Effector memory CD8-positive, alpha-beta T cell (primary cell): ENCODE data around the gene HECTD1.
"Not testable (repeated sequence)": the region's sequence is repeated elsewhere in the genome, so short reads cannot be mapped to it uniquely, and the experiment has no call there.

ENCODE experiments used
- ATAC-seq: fragments of 150-1000 bp; cut with Tn5 transposase; replicated peaks from 2 replicates; pipeline ENCODE4 v1.10.0; 2021; ENCODE audit warnings: mild to moderate bottlenecking, moderate library complexity
- DNase-seq, 3 experiments: peaks; one replicate each; pipeline ENCODE4 v3.0.0; 2021
- H3K27ac Mint-ChIP-seq, 2 donors: one replicate each; pipeline ENCODE4 v1.8.0; 2022; ENCODE audit warnings: mild to moderate bottlenecking in 2 of 2, mixed read lengths in 2 of 2, moderate library complexity in 2 of 2
- H3K27me3 Mint-ChIP-seq, 2 donors: one replicate each; pipeline ENCODE4 v1.8.0; 2022; ENCODE audit warnings: mixed read lengths in 2 of 2
- H3K36me3 Mint-ChIP-seq: one replicate; pipeline ENCODE4 v1.8.0; 2022; ENCODE audit warnings: mild to moderate bottlenecking, moderate library complexity, mixed read lengths; ENCODE audit not compliant: insufficient read depth
- H3K4me1 Mint-ChIP-seq, 2 donors: one replicate each; pipeline ENCODE4 v1.8.0; 2022; ENCODE audit warnings: low read depth in 2 of 2, mixed read lengths in 2 of 2
- H3K4me3 Mint-ChIP-seq, 2 donors: one replicate each; pipeline ENCODE4 v1.8.0; 2022; ENCODE audit warnings: mild to moderate bottlenecking in 2 of 2, mixed read lengths in 2 of 2, moderate library complexity in 2 of 2
- H3K9me3 Mint-ChIP-seq, 2 donors: one replicate each; pipeline ENCODE4 v1.8.0; 2022; ENCODE audit warnings: mixed read lengths in 2 of 2

Gene HECTD1

GRCh38 chr14:31212893-31213292, 5.3 kb upstream of the HECTD1 start:
- peaks cover 16 to 26% of the 10 kb centered on the region in 2 donors for H3K4me1 Mint-ChIP-seq
- no peak for DNase-seq
- no peaks in the 10 kb centered on the region for H3K27me3 Mint-ChIP-seq
- no peak overlapping the region for H3K4me3 Mint-ChIP-seq
- no peak for ATAC-seq
- H3K9me3 Mint-ChIP-seq = no peaks in the 10 kb centered on the region
- H3K27ac Mint-ChIP-seq = no peak overlapping the region
- peaks cover 22% of the 10 kb centered on the region for H3K36me3 Mint-ChIP-seq

GRCh38 chr14:31209605-31210004, 2.0 kb upstream of the HECTD1 start:
- Mint-ChIP-seq H3K9me3 (no peaks in the 10 kb centered on the region), H3K27me3 (no peaks in the 10 kb centered on the region), H3K36me3 (peaks cover 33% of the 10 kb centered on the region), H3K27ac (peak overlapping the region; percentile 99), H3K4me1 (peaks cover 26 to 40% of the 10 kb centered on the region in 2 donors), H3K4me3 (peak overlapping the region; percentile 65 to 94)
- no peak for DNase-seq
- no peak for ATAC-seq

- peaks cover 30 to 40% of the 10 kb centered on the region in 2 donors for H3K4me1 Mint-ChIP-seq
- DNase-seq = no peak
- peaks cover 40% of the 10 kb centered on the region for H3K36me3 Mint-ChIP-seq
These were observed 1.2 kb upstream of the HECTD1 start for GRCh38 chr14:31208546-31209424.

GRCh38 chr14:31207287-31207754, 272 bp downstream of the HECTD1 start:
- Mint-ChIP-seq H3K4me1 (peaks cover 32 to 40% of the 10 kb centered on the region in 2 donors), H3K36me3 (peaks cover 53% of the 10 kb centered on the region), H3K27me3 (no peaks in the 10 kb centered on the region), H3K27ac (peak overlapping the region; percentile 99), H3K4me3 (peak overlapping the region; percentile 89 to 94), H3K9me3 (no peaks in the 10 kb centered on the region)
- ATAC-seq = peak; percentile 18
- DNase-seq = peak in 1 of 3 experiments; percentile 86

More at GRCh38 chr14:31208546-31209424, 1.2 kb upstream of the HECTD1 start:
- peak overlapping the region; percentile 89 to 94 for H3K4me3 Mint-ChIP-seq
- no peaks in the 10 kb centered on the region for H3K27me3 Mint-ChIP-seq
- H3K27ac Mint-ChIP-seq = peak overlapping the region; percentile 99
- ATAC-seq = no peak
- no peaks in the 10 kb centered on the region for H3K9me3 Mint-ChIP-seq

- H3K27ac Mint-ChIP-seq = peak overlapping the region; percentile 99
- ATAC-seq (peak; percentile 7), DNase-seq (peak; percentile 42 to 56 (median 44))
- H3K27me3 Mint-ChIP-seq = no peaks in the 10 kb centered on the region
- no peaks in the 10 kb centered on the region for H3K9me3 Mint-ChIP-seq
- peaks cover 32 to 40% of the 10 kb centered on the region in 2 donors for H3K4me1 Mint-ChIP-seq
- peak overlapping the region; percentile 89 to 94 for H3K4me3 Mint-ChIP-seq
- peaks cover 58% of the 10 kb centered on the region for H3K36me3 Mint-ChIP-seq
These were observed 882 bp downstream of the HECTD1 start for GRCh38 chr14:31206536-31207286.

- peak overlapping the region; percentile 99 for H3K27ac Mint-ChIP-seq
- H3K27me3 Mint-ChIP-seq = no peaks in the 10 kb centered on the region
- peaks cover 31 to 42% of the 10 kb centered on the region in 2 donors for H3K4me1 Mint-ChIP-seq
- peak overlapping the region; percentile 89 to 94 for H3K4me3 Mint-ChIP-seq
- DNase-seq = peak in 1 of 3 experiments; percentile 12
- H3K9me3 Mint-ChIP-seq = no peaks in the 10 kb centered on the region
- no peak for ATAC-seq
- H3K36me3 Mint-ChIP-seq = peaks cover 61% of the 10 kb centered on the region
These were observed 1.7 kb downstream of the HECTD1 start for GRCh38 chr14:31205681-31206535.

GRCh38 chr14:31204593-31205534, 2.7 kb downstream of the HECTD1 start:
- DNase-seq (no peak), ATAC-seq (no peak)
- Mint-ChIP-seq H3K9me3 (no peaks in the 10 kb centered on the region), H3K36me3 (peaks cover 54% of the 10 kb centered on the region), H3K4me3 (peak overlapping the region; percentile 89 to 94), H3K4me1 (peaks cover 32 to 41% of the 10 kb centered on the region in 2 donors), H3K27ac (peak overlapping the region in 1 of 2 donors; percentile 99), H3K27me3 (no peaks in the 10 kb centered on the region)

GRCh38 chr14:31203899-31204592, 3.5 kb downstream of the HECTD1 start:
- not testable (repeated sequence) for H3K9me3 Mint-ChIP-seq, ATAC-seq, DNase-seq, H3K27ac Mint-ChIP-seq, H3K27me3 Mint-ChIP-seq
- Mint-ChIP-seq H3K4me3 (peak overlapping the region in 1 of 2 donors; percentile 23), H3K36me3 (peaks cover 52% of the 10 kb centered on the region), H3K4me1 (peaks cover 28 to 37% of the 10 kb centered on the region in 2 donors)

GRCh38 chr14:31203414-31203742, 4.2 kb downstream of the HECTD1 start:
- H3K27ac Mint-ChIP-seq = no peak overlapping the region
- no peaks in the 10 kb centered on the region for H3K9me3 Mint-ChIP-seq
- no peak overlapping the region for H3K4me3 Mint-ChIP-seq
- no peaks in the 10 kb centered on the region for H3K27me3 Mint-ChIP-seq
- peaks cover 55% of the 10 kb centered on the region for H3K36me3 Mint-ChIP-seq
- DNase-seq (no peak), ATAC-seq (no peak)
- peaks cover 27 to 32% of the 10 kb centered on the region in 2 donors for H3K4me1 Mint-ChIP-seq

- H3K27me3 Mint-ChIP-seq = no peaks in the 10 kb centered on the region
These were observed 6.5 kb downstream of the HECTD1 start for GRCh38 chr14:31201111-31201510.

GRCh38 chr14:31200702-31200990, 6.9 kb downstream of the HECTD1 start:
- no peak overlapping the region for H3K27ac Mint-ChIP-seq
- H3K4me1 Mint-ChIP-seq = peaks cover 22 to 28% of the 10 kb centered on the region in 2 donors

More at GRCh38 chr14:31201111-31201510, 6.5 kb downstream of the HECTD1 start:
- no peak for ATAC-seq
- Mint-ChIP-seq H3K4me1 (peaks cover 27 to 33% of the 10 kb centered on the region in 2 donors), H3K4me3 (no peak overlapping the region), H3K9me3 (no peaks in the 10 kb centered on the region), H3K36me3 (peaks cover 58% of the 10 kb centered on the region), H3K27ac (no peak overlapping the region)
- DNase-seq = no peak

GRCh38 chr14:31197671-31198070, 9.9 kb downstream of the HECTD1 start:
- peaks cover 58% of the 10 kb centered on the region for H3K36me3 Mint-ChIP-seq
- peak overlapping the region; percentile 36 to 59 for H3K27ac Mint-ChIP-seq
- H3K4me3 Mint-ChIP-seq = no peak overlapping the region
- DNase-seq = no peak
- peaks cover 15 to 35% of the 10 kb centered on the region in 2 donors for H3K4me1 Mint-ChIP-seq
- no peaks in the 10 kb centered on the region for H3K9me3 Mint-ChIP-seq
- ATAC-seq = no peak
- no peaks in the 10 kb centered on the region for H3K27me3 Mint-ChIP-seq

More at GRCh38 chr14:31200702-31200990, 6.9 kb downstream of the HECTD1 start:
- DNase-seq (no peak), ATAC-seq (no peak)
- no peaks in the 10 kb centered on the region for H3K27me3 Mint-ChIP-seq
- H3K36me3 Mint-ChIP-seq = peaks cover 58% of the 10 kb centered on the region
- no peak overlapping the region for H3K4me3 Mint-ChIP-seq
- H3K9me3 Mint-ChIP-seq = no peaks in the 10 kb centered on the region
